ENCODE results near the gene MVK.

Gene MVK

GRCh38 chr12:109547286-109547685, 26.3 kb upstream of the MVK start:
- no peak for DNase-seq

- no peak for DNase-seq
These were observed 25.3 kb upstream of the MVK start for GRCh38 chr12:109548258-109548657.

- DNase-seq = no peak
These were observed 23.9 kb upstream of the MVK start for GRCh38 chr12:109549613-109550270.

GRCh38 chr12:109550281-109550680, 23.3 kb upstream of the MVK start:
- DNase-seq = no peak

- DNase-seq = no peak
These were observed 22.5 kb upstream of the MVK start for GRCh38 chr12:109551108-109551507.

GRCh38 chr12:109552971-109553370, 20.6 kb upstream of the MVK start:
- no peak for DNase-seq

GRCh38 chr12:109553483-109553882, 20.1 kb upstream of the MVK start:
- no peak for DNase-seq

- DNase-seq = no peak
These were observed 19.6 kb upstream of the MVK start for GRCh38 chr12:109553906-109554500.

- DNase-seq = no peak
These were observed 18.8 kb upstream of the MVK start for GRCh38 chr12:109554761-109555160.

- no peak for DNase-seq
These were observed 17.9 kb upstream of the MVK start for GRCh38 chr12:109555431-109556315.

GRCh38 chr12:109557200-109557599, 16.4 kb upstream of the MVK start:
- no peak for DNase-seq

GRCh38 chr12:109557805-109558204, 15.8 kb upstream of the MVK start:
- no peak for DNase-seq

GRCh38 chr12:109558374-109559199, 15.0 kb upstream of the MVK start:
- DNase-seq = no peak

GRCh38 chr12:109559200-109559505, 14.4 kb upstream of the MVK start:
- DNase-seq = no peak

GRCh38 chr12:109559601-109560000, 14.0 kb upstream of the MVK start:
- DNase-seq = no peak

GRCh38 chr12:109560867-109561710, 12.5 kb upstream of the MVK start:
- no peak for DNase-seq

- DNase-seq = no peak
These were observed 11.9 kb upstream of the MVK start for GRCh38 chr12:109561711-109562030.

- no peak for DNase-seq
These were observed 10.7 kb upstream of the MVK start for GRCh38 chr12:109562871-109563270.

GRCh38 chr12:109563291-109564284, 10.0 kb upstream of the MVK start:
- DNase-seq = no peak

GRCh38 chr12:109566424-109566823, 7.2 kb upstream of the MVK start:
- DNase-seq = no peak

- no peak for DNase-seq
These were observed 6.3 kb upstream of the MVK start for GRCh38 chr12:109567296-109567695.

All from 8988T (cell line).